Activated CD4-positive, alpha-beta T cell treated with anti-CD3 and anti-CD28 coated beads, Interleukin-2, amount 50 U/mL, for 48 hours (primary cell): ENCODE measurements around the gene CERKL.

ENCODE experiments used
- DNase-seq, 2 experiments: peaks; one replicate each; pipeline ENCODE4 v3.0.0-alpha.2; 2020

The CERKL gene

GRCh38 chr2:181677912-181678586, 21.1 kb upstream of the CERKL start:
- DNase-seq: peak; percentile 62 to 72

GRCh38 chr2:181675254-181675653, 18.3 kb upstream of the CERKL start:
- no peak for DNase-seq

GRCh38 chr2:181674461-181674860, 17.6 kb upstream of the CERKL start:
- no peak for DNase-seq

GRCh38 chr2:181673173-181673572, 16.3 kb upstream of the CERKL start:
- no peak for DNase-seq

- no peak for DNase-seq
These were observed 15.5 kb upstream of the CERKL start for GRCh38 chr2:181672255-181673008.

- DNase-seq: no peak
These were observed 13.7 kb upstream of the CERKL start for GRCh38 chr2:181670632-181671031.

- DNase-seq: no peak
These were observed 10.3 kb upstream of the CERKL start for GRCh38 chr2:181667234-181667633.

GRCh38 chr2:181662287-181662686, 5.4 kb upstream of the CERKL start:
- DNase-seq: no peak

GRCh38 chr2:181660181-181660580, 3.3 kb upstream of the CERKL start:
- DNase-seq: no peak

GRCh38 chr2:181658444-181658843, 1.5 kb upstream of the CERKL start:
- no peak for DNase-seq

GRCh38 chr2:181657379-181657778, 474 bp upstream of the CERKL start:
- no peak for DNase-seq

- no peak for DNase-seq
These were observed 1.4 kb downstream of the CERKL start for GRCh38 chr2:181655519-181655918.

- DNase-seq: no peak
These were observed 7.4 kb downstream of the CERKL start for GRCh38 chr2:181649436-181649979.

- no peak for DNase-seq
These were observed 8.3 kb downstream of the CERKL start for GRCh38 chr2:181648478-181649155.

- no peak for DNase-seq
These were observed 10.4 kb downstream of the CERKL start for GRCh38 chr2:181646415-181646987.

GRCh38 chr2:181643151-181643550, 13.8 kb downstream of the CERKL start:
- no peak for DNase-seq

- no peak for DNase-seq
These were observed 14.8 kb downstream of the CERKL start for GRCh38 chr2:181642086-181642485.

- DNase-seq: no peak
These were observed 17.2 kb downstream of the CERKL start for GRCh38 chr2:181639686-181640085.

- DNase-seq: no peak
These were observed 24.0 kb downstream of the CERKL start for GRCh38 chr2:181632733-181633401.

- no peak for DNase-seq
These were observed 28.0 kb downstream of the CERKL start for GRCh38 chr2:181628590-181629585.

GRCh38 chr2:181627545-181627944, 29.4 kb downstream of the CERKL start:
- DNase-seq: no peak
